Astrocyte (in vitro differentiated cells and primary cell): Measurements from ENCODE around the gene NPIPA2. TPM values are rescaled to one million over a fixed set of nuclear protein-coding genes. Genes with fewer than 3 reads are reported as not detected.
"Not testable (repeated sequence)": the region's sequence is repeated elsewhere in the genome, so short reads cannot be mapped to it uniquely, and the experiment has no call there.

Experiments used
- DNase-seq: peaks from one replicate; pipeline ENCODE4 v3.0.0-alpha.2; 2010; ENCODE audit warnings: low read depth
- FAIRE-seq: peaks from 2 replicates; lab custom pipeline; 2011; peaks lifted over from hg19 to GRCh38; lab: Jason Lieb, UNC
- H2AFZ ChIP-seq: 2 replicates; pipeline ENCODE4 v1.6.0; 2012; ENCODE audit warnings: low read depth, low read length, inconsistent platforms
- H3K27ac ChIP-seq: 2 replicates; pipeline ENCODE4 v1.5.1; 2011; ENCODE audit warnings: low read depth, low read length, inconsistent platforms
- H3K27me3 ChIP-seq: 2 replicates; pipeline ENCODE4 v1.6.0; 2011; ENCODE audit warnings: low read length, inconsistent platforms; ENCODE audit not compliant: insufficient read depth
- H3K36me3 ChIP-seq: 2 replicates; pipeline ENCODE4 v1.5.1; 2011; ENCODE audit warnings: low read length, inconsistent platforms; ENCODE audit not compliant: insufficient read depth
- H3K4me1 ChIP-seq: 2 replicates; pipeline ENCODE4 v1.5.1; 2011; ENCODE audit warnings: low read length, inconsistent platforms; ENCODE audit not compliant: insufficient read depth
- H3K4me2 ChIP-seq: 2 replicates; pipeline ENCODE4 v1.6.0; 2012; ENCODE audit warnings: low read length, inconsistent platforms
- H3K4me3 ChIP-seq: 2 replicates; pipeline ENCODE4 v1.5.1; 2011; ENCODE audit warnings: low read depth, mild to moderate bottlenecking, low read length, inconsistent platforms; ENCODE audit not compliant: insufficient read depth
- H3K79me2 ChIP-seq: 2 replicates; pipeline ENCODE4 v1.6.0; 2012; ENCODE audit warnings: mild to moderate bottlenecking, low read length, inconsistent platforms; ENCODE audit not compliant: insufficient read depth
- H3K9ac ChIP-seq: 2 replicates; pipeline ENCODE4 v1.6.0; 2012; ENCODE audit warnings: mild to moderate bottlenecking, low read length, inconsistent platforms
- H3K9me3 ChIP-seq: 2 replicates; pipeline ENCODE4 v1.5.1; 2012; ENCODE audit warnings: low read depth, mild to moderate bottlenecking, low read length, inconsistent platforms; ENCODE audit not compliant: insufficient read depth
- H4K20me1 ChIP-seq: 2 replicates; pipeline ENCODE4 v1.6.0; 2012; ENCODE audit warnings: low read length, inconsistent platforms; ENCODE audit not compliant: insufficient read depth
- H3K27ac Mint-ChIP-seq: one replicate; pipeline ENCODE4 v1.8.0; 2021; ENCODE audit warnings: mild to moderate bottlenecking, mixed read lengths; ENCODE audit not compliant: unreplicated experiment
- H3K27me3 Mint-ChIP-seq: one replicate; pipeline ENCODE4 v1.8.0; 2021; ENCODE audit warnings: low read depth, mixed read lengths; ENCODE audit not compliant: unreplicated experiment
- H3K36me3 Mint-ChIP-seq: one replicate; pipeline ENCODE4 v1.8.0; 2021; ENCODE audit warnings: low read depth, mixed read lengths; ENCODE audit not compliant: unreplicated experiment
- H3K4me1 Mint-ChIP-seq: one replicate; pipeline ENCODE4 v1.8.0; 2021; ENCODE audit warnings: low read depth, mixed read lengths; ENCODE audit not compliant: unreplicated experiment
- H3K4me3 Mint-ChIP-seq: one replicate; pipeline ENCODE4 v1.8.0; 2021; ENCODE audit warnings: mild to moderate bottlenecking, moderate library complexity, mixed read lengths; ENCODE audit not compliant: unreplicated experiment
- H3K9me3 Mint-ChIP-seq: one replicate; pipeline ENCODE4 v1.8.0; 2021; ENCODE audit warnings: mild to moderate bottlenecking, mixed read lengths; ENCODE audit not compliant: unreplicated experiment
- total RNA-seq: library from RNA; stranded (reverse); gene quantifications from 2 replicates; pipeline ENCODE4 v1.2.1, GENCODE V29; 2021

NPIPA2 gene
- total RNA-seq, 1 donor from 2014 or later, result 1.1 TPM

DNA sequence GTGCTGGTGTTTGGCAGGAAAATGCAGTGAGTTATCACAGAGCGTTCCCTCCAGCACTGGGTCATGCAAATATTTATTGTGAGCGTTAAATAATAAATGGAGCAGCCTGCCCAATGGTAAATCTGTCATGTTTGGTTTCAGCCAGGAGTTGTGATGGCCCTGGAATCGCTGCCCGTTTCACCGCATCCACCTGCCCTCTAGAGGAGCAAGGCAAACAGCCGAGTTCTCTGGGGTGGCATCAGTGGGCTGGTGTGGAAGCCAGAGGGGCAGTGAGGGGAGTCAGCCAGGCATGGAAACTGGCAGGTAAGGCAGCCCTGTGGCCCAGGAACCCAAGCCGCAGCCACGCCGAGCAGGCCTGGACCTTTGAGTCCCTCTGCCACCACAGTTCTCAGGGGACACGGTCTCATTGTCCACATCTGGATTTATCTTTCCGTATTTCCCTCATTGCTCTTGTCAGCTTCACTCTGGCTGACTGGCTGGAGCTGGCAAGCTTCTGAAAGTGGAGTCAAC lies 37.1 kb downstream of the NPIPA2 start:
- not testable (repeated sequence) for H3K79me2 ChIP-seq, H3K27me3 ChIP-seq, FAIRE-seq, H3K9me3 ChIP-seq, H3K36me3 ChIP-seq, H3K27ac Mint-ChIP-seq, DNase-seq, H3K27ac ChIP-seq, H3K4me3 ChIP-seq, H3K9ac ChIP-seq, H2AFZ ChIP-seq, H3K4me1 ChIP-seq, H3K4me2 ChIP-seq, H4K20me1 ChIP-seq, H3K36me3 Mint-ChIP-seq, H3K4me3 Mint-ChIP-seq, H3K27me3 Mint-ChIP-seq, H3K4me1 Mint-ChIP-seq, H3K9me3 Mint-ChIP-seq

DNA sequence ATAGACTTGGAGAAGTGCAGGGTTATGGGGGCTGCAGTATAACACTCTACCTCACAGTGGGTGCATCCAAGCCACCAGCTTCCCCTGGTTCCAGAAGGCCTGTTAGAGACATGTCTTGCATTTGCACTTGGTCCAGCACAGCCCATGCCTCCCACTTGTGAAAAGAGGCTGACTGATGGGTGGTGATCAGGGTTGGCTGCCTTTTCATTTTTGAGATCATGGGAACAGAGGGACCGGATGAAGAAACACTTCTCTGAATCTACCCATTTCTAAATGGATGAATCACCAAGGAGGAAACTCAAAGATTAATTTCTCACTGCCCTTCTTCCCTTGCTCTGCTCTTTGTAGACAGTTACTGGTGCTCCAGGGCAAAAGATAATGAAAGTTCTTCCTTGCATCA lies 43.8 kb downstream of the NPIPA2 start:
- not testable (repeated sequence) for H4K20me1 ChIP-seq, H3K9ac ChIP-seq, H3K4me3 ChIP-seq, H3K27ac ChIP-seq, DNase-seq, H3K9me3 ChIP-seq, H3K36me3 Mint-ChIP-seq, H3K27ac Mint-ChIP-seq, H2AFZ ChIP-seq, H3K27me3 ChIP-seq, H3K27me3 Mint-ChIP-seq, H3K36me3 ChIP-seq, H3K4me3 Mint-ChIP-seq, H3K4me1 Mint-ChIP-seq, H3K9me3 Mint-ChIP-seq, H3K79me2 ChIP-seq, H3K4me1 ChIP-seq, H3K4me2 ChIP-seq, FAIRE-seq

DNA sequence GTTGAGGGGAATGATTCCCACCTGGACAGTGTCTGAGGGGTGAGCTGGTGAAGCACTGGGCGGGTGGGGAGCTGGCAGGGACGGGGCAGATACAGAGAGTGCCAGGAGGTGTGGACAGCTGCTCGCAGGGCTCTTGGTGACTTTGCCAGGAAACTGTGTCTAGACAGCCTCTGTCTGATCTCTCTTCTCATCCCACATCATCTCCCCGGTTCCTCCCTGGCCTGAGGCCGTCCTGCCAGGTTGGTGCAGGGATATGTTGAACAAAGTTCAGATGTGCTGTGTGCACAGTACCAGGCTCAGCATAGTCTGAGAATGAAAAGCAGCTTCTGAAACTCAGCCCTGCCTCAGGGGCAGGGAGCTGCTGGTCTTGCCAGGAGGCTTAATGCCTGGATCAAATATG lies 47.2 kb downstream of the NPIPA2 start:
- not testable (repeated sequence) for H3K79me2 ChIP-seq, H3K4me3 ChIP-seq, H3K9me3 ChIP-seq, H3K27ac Mint-ChIP-seq, H2AFZ ChIP-seq, H4K20me1 ChIP-seq, H3K9me3 Mint-ChIP-seq, H3K36me3 ChIP-seq, H3K9ac ChIP-seq, H3K4me1 ChIP-seq, H3K27ac ChIP-seq, H3K27me3 ChIP-seq, H3K36me3 Mint-ChIP-seq, H3K4me1 Mint-ChIP-seq, FAIRE-seq, H3K27me3 Mint-ChIP-seq, H3K4me3 Mint-ChIP-seq, DNase-seq, H3K4me2 ChIP-seq

DNA sequence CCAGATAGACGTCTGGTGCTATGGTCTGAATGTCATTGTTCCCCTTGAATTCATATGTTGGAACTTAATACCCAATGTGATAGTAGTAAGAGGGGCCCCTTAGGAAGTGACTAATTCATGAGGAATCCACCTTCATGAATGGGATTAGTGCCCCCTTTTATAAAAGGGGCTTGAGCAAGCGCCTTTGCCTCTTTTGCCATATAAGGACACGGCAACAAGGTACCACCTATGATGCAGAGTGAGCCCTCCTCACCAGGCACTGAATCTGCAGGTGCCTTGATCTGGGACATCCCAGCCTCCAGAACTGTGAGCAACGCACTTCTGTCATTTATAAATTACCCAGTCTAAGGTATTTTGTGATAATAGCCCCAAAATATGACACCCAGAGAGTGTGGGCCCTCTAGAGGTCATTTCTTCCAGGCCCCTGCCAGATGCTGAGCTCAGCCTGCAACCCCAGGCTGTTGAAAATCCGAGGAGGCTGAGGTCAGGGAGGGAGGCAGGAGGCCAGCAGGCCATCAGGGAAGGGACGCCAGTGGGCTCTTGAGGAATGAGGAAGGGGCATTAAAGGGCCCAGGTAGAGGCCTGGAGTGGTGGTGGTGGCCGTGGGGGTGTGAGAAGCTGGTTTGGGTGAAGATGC lies 48.1 kb downstream of the NPIPA2 start:
- H3K4me3 Mint-ChIP-seq, FAIRE-seq, DNase-seq, H3K9me3 ChIP-seq, H3K27me3 ChIP-seq, H3K4me1 Mint-ChIP-seq, H3K9me3 Mint-ChIP-seq, H3K36me3 Mint-ChIP-seq, H3K27me3 Mint-ChIP-seq, H3K4me2 ChIP-seq, H3K9ac ChIP-seq, H3K79me2 ChIP-seq, H3K4me3 ChIP-seq, H3K36me3 ChIP-seq, H3K27ac Mint-ChIP-seq, H3K27ac ChIP-seq, H4K20me1 ChIP-seq, H3K4me1 ChIP-seq, H2AFZ ChIP-seq: not testable (repeated sequence)

DNA sequence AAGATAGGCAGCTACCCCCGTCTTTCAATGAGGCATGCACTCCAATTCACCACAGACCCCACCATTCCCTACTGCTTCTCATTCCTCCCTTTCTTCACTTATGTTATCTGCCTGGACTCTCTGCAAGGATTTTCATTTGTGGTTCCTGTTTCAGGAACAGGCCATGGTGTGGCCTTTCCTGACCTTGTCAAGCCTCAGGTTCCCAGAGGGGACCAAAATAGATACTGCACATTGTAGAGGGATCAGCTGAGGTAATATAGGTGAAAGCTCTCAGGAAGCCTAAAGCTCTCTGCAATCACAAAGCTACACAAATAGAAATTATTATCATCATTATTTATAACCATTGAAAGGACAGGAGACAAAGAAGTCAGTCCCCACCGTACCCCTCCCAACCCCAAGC lies 50.6 kb downstream of the NPIPA2 start:
- not testable (repeated sequence) for H3K9me3 ChIP-seq, H3K27ac Mint-ChIP-seq, H2AFZ ChIP-seq, H3K27me3 ChIP-seq, H3K4me3 ChIP-seq, H3K4me3 Mint-ChIP-seq, H3K9ac ChIP-seq, H3K4me1 Mint-ChIP-seq, H4K20me1 ChIP-seq, H3K36me3 Mint-ChIP-seq, H3K27me3 Mint-ChIP-seq, H3K9me3 Mint-ChIP-seq, H3K27ac ChIP-seq, FAIRE-seq, H3K79me2 ChIP-seq, H3K36me3 ChIP-seq, DNase-seq, H3K4me1 ChIP-seq, H3K4me2 ChIP-seq

DNA sequence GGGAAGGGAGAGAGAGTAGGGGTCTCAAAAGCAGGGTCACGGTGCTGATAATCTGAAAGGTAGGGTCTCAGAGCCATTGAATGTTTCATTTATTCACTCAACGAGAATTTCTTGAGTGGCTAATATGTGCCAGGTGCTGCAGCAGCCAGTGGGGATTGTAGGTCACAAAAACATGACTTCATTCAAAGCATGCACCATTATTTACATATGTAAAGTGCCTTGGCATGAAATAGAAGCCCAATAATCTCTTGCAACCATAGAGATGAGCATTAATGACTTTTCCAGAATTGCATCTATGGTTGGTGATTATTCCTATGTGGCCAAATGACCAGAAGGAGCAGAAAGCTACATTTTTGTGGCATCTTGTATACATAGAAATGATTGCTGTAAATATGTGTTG lies 55.2 kb downstream of the NPIPA2 start:
- H3K4me1 ChIP-seq, H3K36me3 Mint-ChIP-seq, FAIRE-seq, H3K27me3 Mint-ChIP-seq, H4K20me1 ChIP-seq, H3K4me1 Mint-ChIP-seq, H3K9me3 ChIP-seq, H2AFZ ChIP-seq, H3K9ac ChIP-seq, H3K4me2 ChIP-seq, H3K79me2 ChIP-seq, H3K4me3 Mint-ChIP-seq, H3K36me3 ChIP-seq, H3K27ac Mint-ChIP-seq, H3K27ac ChIP-seq, DNase-seq, H3K9me3 Mint-ChIP-seq, H3K27me3 ChIP-seq, H3K4me3 ChIP-seq: not testable (repeated sequence)
